Tongue (tissue), 3 donors: ENCODE measurements around the gene MKNK2. TPM values are rescaled to one million over a fixed set of nuclear protein-coding genes. Genes with fewer than 3 reads are reported as not detected.
"Not testable (repeated sequence)": the region's sequence is repeated elsewhere in the genome, so short reads cannot be mapped to it uniquely, and the experiment has no call there.

Experiments used
- DNase-seq: peaks from one replicate; pipeline ENCODE4 v3.0.0-alpha.2; 2015
- small RNA-seq: library from RNA; depleted of rRNA; stranded (forward); fragments of <200 nt; gene quantifications from one replicate; pipeline ENCODE3, GENCODE V24; 2014; ENCODE audit warnings: low replicate concordance
- total RNA-seq: library from RNA; depleted of rRNA; stranded (reverse); fragments of >200 nt; gene quantifications from one replicate; pipeline ENCODE4 v1.2.3, GENCODE V29; 2014

The MKNK2 gene
- total RNA-seq, 1 donor from 2014 or later, result 115 TPM

DNA sequence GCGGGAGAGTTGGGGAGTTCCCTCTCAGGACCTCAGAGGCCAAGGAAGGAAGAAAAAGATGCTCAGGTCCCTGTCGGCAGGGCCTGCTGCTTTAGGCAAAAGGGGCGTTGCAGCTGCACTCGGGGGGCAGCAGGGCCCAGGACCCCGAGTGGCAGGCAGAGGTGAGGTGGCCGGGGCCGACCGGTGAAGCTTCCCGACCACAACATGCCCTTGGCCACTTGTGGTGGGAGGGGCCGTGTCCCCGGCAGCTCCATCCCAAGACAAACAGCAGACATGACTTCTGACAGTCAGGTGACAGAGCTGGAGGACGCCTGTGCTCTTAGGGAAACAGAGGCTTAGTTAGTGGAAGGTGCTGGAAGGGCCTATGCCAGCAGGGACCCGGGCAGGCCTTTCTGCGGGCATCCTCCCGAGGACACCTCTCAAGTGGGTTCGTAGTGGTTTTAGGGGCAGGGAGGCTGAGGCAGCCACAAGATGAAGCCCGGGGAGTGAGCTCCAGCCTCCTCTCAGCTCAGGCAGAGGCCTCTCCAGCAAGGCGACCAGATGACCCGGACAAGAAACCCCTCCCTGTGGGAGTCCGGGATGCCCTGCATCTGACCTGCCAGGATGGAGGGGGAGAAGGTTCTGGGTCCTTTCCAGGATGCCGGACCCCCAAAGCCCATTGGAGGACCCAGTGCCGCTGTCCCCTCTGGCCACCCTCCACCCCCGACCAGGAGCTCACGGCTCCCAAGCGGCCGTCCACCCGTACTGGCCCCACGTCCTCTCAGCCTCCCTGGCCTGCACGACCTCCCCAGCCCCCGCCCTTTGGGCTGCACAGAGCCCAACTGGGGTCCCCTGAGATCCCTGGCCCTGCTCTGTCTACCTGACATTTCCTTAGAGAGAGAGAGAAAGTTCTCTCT lies 59.8 kb downstream of the MKNK2 start:
- DNase-seq, result no peak

DNA sequence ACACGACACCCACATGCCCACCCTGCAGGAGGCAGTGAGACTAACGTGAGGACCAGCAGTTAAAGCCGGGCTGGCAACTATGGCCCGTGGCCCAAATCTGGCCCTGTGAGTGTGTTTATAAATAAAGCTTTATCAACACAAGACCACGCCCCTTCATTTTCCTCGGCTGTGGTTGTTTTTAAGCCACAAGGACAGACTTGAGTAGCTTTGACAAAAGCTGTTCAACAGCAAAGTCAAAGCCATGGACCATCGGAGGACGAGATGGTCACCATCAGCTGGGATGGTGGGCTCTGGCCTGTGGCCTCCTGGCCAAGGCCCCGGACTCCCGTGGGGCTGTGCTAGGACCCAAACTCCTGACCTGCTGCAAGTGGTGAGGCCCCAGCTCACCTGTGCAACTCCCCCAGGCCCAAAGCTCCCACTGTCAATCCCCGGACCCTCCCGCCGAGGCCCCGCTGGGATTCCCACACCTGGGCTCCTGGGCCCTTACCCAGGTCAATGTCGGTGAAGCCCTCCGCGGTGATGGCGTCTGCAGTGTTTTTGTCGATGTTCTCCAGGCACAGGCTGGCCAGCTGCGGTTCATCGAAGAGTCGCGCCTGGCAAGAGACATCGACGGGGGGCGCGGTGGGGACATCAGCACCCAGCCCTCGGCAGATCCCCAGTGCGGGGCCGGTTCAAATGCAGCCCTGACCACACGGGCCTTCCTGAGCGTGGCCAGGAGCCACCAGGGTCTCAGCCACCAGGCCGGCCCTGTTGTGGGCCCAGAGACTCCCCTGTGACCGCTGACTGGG lies 60.6 kb downstream of the MKNK2 start:
- DNase-seq, result no peak

DNA sequence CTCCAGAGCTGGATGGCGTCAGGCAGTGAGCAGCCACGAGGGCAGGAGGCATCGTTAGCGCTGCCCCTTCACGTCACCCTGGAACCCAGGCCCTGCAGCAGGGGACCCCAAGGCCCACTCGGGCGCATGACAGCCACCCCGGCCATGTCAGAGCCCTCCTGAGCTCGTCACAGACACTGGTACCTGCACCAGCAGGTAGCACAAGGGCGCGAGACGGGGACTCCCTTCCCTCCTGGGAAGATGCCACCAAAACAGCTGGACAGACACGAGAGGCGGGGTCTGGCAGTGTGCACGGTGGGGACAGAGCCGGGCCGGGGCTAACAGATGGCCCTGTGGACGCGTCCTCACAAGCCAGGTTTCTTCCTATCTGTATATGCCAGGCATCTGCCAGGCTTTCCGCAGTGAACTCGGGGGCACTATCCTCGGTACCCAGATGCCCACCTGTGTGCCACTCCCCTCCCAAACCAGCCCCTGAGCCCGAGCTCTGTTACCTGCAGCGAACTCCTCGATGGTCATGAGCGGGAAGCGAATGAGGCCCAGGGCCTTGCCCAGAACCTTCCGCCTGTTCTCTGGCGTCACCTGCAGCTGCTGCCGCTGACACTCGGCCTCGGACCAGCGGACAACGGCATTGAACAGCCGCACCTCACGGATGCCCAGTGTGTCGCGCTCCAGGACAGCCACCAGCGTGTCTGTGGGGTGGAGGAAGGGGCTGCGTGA lies 61.4 kb downstream of the MKNK2 start:
- DNase-seq, result no peak

- DNase-seq, result not testable (repeated sequence)
Measured at GRCh38 chr19:1988464-1988863, 62.6 kb downstream of the MKNK2 start.

Small RNA genes within 50 kb of the gene (small RNA-seq; reads per million reads assigned to genes)
- not detected for gene AC007136.1

Other genes with a start within 250 kb of the MKNK2 start
- gene ATP8B3, start 239.0 kb downstream of the MKNK2 start, total RNA-seq, result 1.9 TPM
- 11.2 TPM for gene REXO1, start 202.8 kb downstream of the MKNK2 start, total RNA-seq
- gene KLF16, start 187.7 kb downstream of the MKNK2 start, total RNA-seq, result 5.0 TPM
- gene ABHD17A, start 165.7 kb downstream of the MKNK2 start, total RNA-seq, result 62.7 TPM
- 2.8 TPM for gene ADAT3, start 145.8 kb downstream of the MKNK2 start, total RNA-seq
- 56.5 TPM for gene SCAMP4, start 145.8 kb downstream of the MKNK2 start, total RNA-seq
- 52.2 TPM for gene CSNK1G2, start 110.1 kb downstream of the MKNK2 start, total RNA-seq
- gene BTBD2, start 35.5 kb downstream of the MKNK2 start, total RNA-seq, result 59.7 TPM
- gene MOB3A, start 45.1 kb upstream of the MKNK2 start, total RNA-seq, result 24.4 TPM
- gene IZUMO4, start 45.7 kb upstream of the MKNK2 start, total RNA-seq, result 3.1 TPM
- gene AP3D1, start 100.3 kb upstream of the MKNK2 start, total RNA-seq, result 44.9 TPM
- gene DOT1L, start 112.7 kb upstream of the MKNK2 start, total RNA-seq, result 16.9 TPM
- gene PLEKHJ1, start 185.1 kb upstream of the MKNK2 start, total RNA-seq, result 88.1 TPM
- gene SF3A2, start 185.6 kb upstream of the MKNK2 start, total RNA-seq, result 44.8 TPM
- gene AMH, start 198.1 kb upstream of the MKNK2 start, total RNA-seq, result 1.4 TPM
- 67.8 TPM for gene JSRP1, start 205.2 kb upstream of the MKNK2 start, total RNA-seq
- not detected for gene PEAK3, start 230.9 kb upstream of the MKNK2 start, total RNA-seq